T-helper 2 cell treated with Interferon-gamma antibody and Interleukin-4, amounts not matched to agents 5 μg/mL and 100 μg/mL, for 36 hours (primary cell): Measurements from ENCODE around the gene GAS6.

Experiments
- DNase-seq: peaks from one replicate; pipeline ENCODE4 v3.0.0; 2021; ENCODE audit warnings: low spot score
- H3K27ac Mint-ChIP-seq: one replicate; pipeline ENCODE4 v1.8.0; 2021; ENCODE audit warnings: mild to moderate bottlenecking, mixed read lengths
- H3K27me3 Mint-ChIP-seq: one replicate; pipeline ENCODE4 v1.8.0; 2021; ENCODE audit warnings: low read depth, mixed read lengths
- H3K36me3 Mint-ChIP-seq: one replicate; pipeline ENCODE4 v1.8.0; 2021; ENCODE audit warnings: low read depth, mixed read lengths
- H3K4me1 Mint-ChIP-seq: one replicate; pipeline ENCODE4 v1.8.0; 2021; ENCODE audit warnings: low read depth, mixed read lengths
- H3K4me3 Mint-ChIP-seq: one replicate; pipeline ENCODE4 v1.8.0; 2022; ENCODE audit warnings: mild to moderate bottlenecking, moderate library complexity, mixed read lengths
- H3K9me3 Mint-ChIP-seq: one replicate; pipeline ENCODE4 v1.8.0; 2021; ENCODE audit warnings: mixed read lengths

The GAS6 gene

DNA sequence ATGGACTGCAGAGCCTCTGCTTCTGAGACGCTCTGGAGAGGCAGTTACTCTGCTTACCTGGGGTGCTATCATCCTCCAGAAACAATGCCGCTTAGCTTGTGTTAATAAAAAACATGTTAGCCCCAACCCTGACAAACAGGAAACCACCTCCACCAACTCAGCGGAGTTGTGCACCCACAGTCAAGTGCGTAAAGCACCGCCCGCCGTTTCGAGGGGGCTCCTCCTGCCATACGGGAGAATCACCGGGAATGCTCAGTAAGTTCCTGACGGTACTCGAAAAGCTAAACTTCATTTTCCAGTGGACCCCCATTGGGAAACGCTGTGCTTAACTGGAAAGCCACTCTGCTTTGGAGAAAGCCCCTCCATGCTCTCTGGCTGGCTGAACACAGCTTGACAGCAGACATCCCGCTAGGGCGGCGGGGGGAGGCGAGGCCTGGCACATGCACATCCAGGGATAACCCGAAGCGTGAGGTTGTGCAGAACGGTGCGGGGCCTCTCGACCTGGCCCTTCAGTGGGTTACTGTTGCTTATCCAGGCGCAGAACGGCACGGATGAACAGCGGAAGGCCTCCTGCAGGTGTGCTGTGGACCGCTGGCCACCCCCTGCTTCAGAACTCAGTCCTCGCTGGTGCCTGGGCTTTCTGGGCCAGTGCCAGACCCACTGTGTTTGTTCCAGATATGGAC is 17.1 kb downstream of the GAS6 start:
- DNase-seq, result no peak
- H3K27ac Mint-ChIP-seq, result no peak overlapping the region
- H3K4me3 Mint-ChIP-seq, result peak overlapping the region; percentile 54

GRCh38 chr13:113845723-113846635 is 17.9 kb downstream of the GAS6 start:
- DNase-seq, result no peak
- H3K9me3 Mint-ChIP-seq, result peaks cover 10% of the 10 kb centered on the region
- peaks cover 5% of the 10 kb centered on the region for H3K36me3 Mint-ChIP-seq
- H3K4me3 Mint-ChIP-seq, result peak overlapping the region; percentile 54
- H3K27ac Mint-ChIP-seq, result no peak overlapping the region
- peaks cover 24% of the 10 kb centered on the region for H3K4me1 Mint-ChIP-seq
- peaks cover 11% of the 10 kb centered on the region for H3K27me3 Mint-ChIP-seq

More for the DNA sequence above, 17.1 kb downstream of the GAS6 start:
- Mint-ChIP-seq H3K4me1 (peaks cover 22% of the 10 kb centered on the region), H3K9me3 (peaks cover 5% of the 10 kb centered on the region), H3K27me3 (peaks cover 8% of the 10 kb centered on the region), H3K36me3 (peaks cover 5% of the 10 kb centered on the region)

DNA sequence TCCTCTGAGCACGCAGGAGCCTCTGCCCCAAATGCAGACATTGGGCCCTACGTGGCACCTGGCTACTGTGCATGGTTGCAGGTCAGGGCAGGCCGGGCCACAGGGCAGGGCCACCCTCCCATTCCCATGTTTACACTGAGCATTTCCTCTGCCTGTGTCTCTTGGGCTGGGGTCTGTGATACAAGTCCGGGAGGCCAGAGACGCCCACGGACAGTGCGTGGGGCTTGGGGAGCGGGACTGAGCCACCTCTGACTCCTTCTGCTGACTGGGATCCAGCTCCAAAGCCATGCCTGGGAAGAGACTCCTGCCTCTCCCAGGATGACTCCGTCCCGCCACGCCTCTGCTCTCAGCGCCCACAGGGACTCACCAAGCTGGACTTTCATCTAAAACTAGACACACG is 18.8 kb downstream of the GAS6 start:
- Mint-ChIP-seq H3K27me3 (peaks cover 11% of the 10 kb centered on the region), H3K36me3 (peaks cover 5% of the 10 kb centered on the region), H3K4me1 (peaks cover 24% of the 10 kb centered on the region), H3K27ac (no peak overlapping the region), H3K4me3 (no peak overlapping the region), H3K9me3 (peaks cover 10% of the 10 kb centered on the region)
- no peak for DNase-seq

DNA sequence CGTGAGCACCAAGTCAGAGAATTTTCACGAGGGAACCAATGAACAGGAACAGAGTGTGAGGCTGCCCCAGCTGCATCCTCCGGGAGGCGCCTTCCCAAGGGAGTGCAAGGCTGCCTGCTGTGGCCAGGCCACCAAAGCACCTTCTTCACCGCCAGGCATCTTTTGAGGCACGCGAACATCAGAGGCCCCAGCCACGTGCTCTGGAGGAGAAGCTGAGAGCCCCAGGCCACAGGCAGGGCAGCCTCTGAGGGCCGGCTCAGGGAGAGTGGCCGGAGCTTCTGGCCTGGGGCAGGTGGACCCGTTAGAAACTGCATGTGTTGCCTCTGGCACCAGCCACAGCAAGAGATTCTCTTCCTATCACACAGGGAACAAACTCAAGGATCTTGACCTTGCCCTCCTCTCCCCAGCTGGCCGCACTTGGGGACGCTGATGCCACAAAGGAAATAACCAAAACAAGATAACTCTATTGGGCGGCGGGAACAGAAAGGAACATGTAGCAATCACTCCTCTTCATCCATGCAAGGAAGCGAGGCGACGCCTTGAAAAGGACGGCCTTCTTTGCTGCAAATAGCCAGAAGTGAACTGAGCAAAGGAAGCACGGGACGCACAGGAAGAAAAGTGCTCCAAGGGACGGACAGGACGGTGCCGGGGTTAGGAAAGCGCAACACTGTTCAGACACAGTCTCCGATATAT is 19.9 kb downstream of the GAS6 start:
- peaks cover 10% of the 10 kb centered on the region for H3K9me3 Mint-ChIP-seq
- H3K36me3 Mint-ChIP-seq, result peaks cover 5% of the 10 kb centered on the region
- H3K4me3 Mint-ChIP-seq, result no peak overlapping the region
- H3K27me3 Mint-ChIP-seq, result peaks cover 11% of the 10 kb centered on the region
- DNase-seq, result no peak
- H3K27ac Mint-ChIP-seq, result no peak overlapping the region
- H3K4me1 Mint-ChIP-seq, result peaks cover 24% of the 10 kb centered on the region

DNA sequence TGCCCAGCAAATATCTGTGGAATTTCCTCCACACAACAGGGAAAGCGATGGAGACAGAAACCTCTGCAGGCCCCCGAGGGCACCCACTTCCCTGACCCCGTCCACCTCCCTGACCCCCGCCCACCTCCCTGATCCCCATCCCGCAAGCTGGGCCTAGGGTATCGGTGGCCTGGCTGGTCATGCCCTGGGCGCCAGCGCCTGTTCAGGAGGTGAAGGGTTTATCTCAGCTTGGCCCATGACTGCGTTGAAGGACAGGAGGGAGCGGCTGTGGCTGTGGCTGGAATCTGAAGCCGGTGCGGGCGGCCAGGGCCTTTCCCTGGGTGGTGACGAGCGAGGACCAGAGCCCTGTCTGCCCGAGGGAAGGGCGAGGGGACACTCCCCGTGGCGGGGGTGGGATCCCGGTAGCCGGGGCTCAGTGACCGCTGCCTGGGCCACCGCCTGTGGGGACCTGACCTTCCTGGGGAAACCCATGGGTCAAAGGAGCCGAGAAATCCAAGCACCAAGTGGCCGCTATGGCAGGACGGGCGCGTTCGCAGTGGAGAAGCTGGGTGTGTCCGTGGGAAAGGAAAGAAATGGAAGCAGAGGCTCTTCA is 20.7 kb downstream of the GAS6 start:
- H3K27ac Mint-ChIP-seq, result no peak overlapping the region
- H3K4me3 Mint-ChIP-seq, result no peak overlapping the region
- DNase-seq, result no peak
- peaks cover 24% of the 10 kb centered on the region for H3K4me1 Mint-ChIP-seq
- peaks cover 11% of the 10 kb centered on the region for H3K27me3 Mint-ChIP-seq
- peaks cover 5% of the 10 kb centered on the region for H3K36me3 Mint-ChIP-seq
- peaks cover 10% of the 10 kb centered on the region for H3K9me3 Mint-ChIP-seq

GRCh38 chr13:113842336-113843062 is 21.4 kb downstream of the GAS6 start:
- DNase-seq, result no peak
- Mint-ChIP-seq H3K4me3 (no peak overlapping the region), H3K9me3 (peaks cover 10% of the 10 kb centered on the region), H3K36me3 (peaks cover 5% of the 10 kb centered on the region), H3K4me1 (peaks cover 25% of the 10 kb centered on the region), H3K27me3 (peaks cover 11% of the 10 kb centered on the region), H3K27ac (no peak overlapping the region)

GRCh38 chr13:113841353-113841650 is 22.6 kb downstream of the GAS6 start:
- H3K4me1 Mint-ChIP-seq, result peaks cover 26% of the 10 kb centered on the region
- H3K27ac Mint-ChIP-seq, result peak overlapping the region; percentile 57
- H3K4me3 Mint-ChIP-seq, result no peak overlapping the region
- peaks cover 10% of the 10 kb centered on the region for H3K9me3 Mint-ChIP-seq
- H3K27me3 Mint-ChIP-seq, result peaks cover 9% of the 10 kb centered on the region
- DNase-seq, result no peak
- H3K36me3 Mint-ChIP-seq, result peaks cover 5% of the 10 kb centered on the region

DNA sequence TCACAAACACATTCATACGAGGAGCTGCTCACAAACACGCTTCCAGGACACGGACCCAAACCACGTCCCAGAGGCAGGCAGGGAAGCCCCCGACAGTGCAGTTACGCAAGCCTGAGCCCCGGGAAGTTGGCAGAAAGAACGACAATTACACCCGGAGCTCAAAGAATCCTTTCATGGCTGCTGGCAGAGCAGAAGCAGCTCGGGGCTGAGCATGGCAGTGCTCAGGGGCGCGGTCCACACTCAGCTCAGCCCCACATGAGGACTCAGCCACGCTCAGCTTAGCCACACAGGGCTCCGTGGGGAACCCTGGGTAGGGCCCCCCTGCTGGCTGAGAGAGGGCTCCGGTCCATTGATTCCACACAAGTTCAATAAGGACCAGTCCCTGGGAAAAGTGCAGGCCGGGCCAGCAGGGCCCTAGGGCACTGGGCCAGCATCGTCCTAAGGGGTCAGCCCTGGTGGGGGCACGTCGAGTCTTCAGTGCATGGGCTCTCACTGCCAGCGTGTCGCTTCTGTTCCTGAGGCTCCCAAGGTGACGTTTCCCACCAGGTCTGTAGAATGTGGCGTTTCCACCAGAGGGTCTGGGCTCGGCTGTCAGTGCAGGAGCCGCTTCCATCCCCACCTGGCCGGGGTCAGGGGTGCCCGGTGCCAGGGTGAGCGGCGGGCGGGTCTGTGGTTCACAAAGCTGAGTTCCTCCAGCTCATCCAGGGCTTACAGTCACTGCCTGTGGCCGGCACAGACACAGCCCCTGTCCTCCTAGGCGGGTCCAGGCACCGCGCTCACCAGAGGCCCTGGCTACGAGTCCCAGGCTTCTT is 23.1 kb downstream of the GAS6 start:
- H3K27ac Mint-ChIP-seq, result no peak overlapping the region
- DNase-seq, result no peak
- peaks cover 24% of the 10 kb centered on the region for H3K4me1 Mint-ChIP-seq

GRCh38 chr13:113839536-113840204 is 24.2 kb downstream of the GAS6 start:
- H3K4me1 Mint-ChIP-seq, result peaks cover 17% of the 10 kb centered on the region
- peaks cover 10% of the 10 kb centered on the region for H3K9me3 Mint-ChIP-seq

More for the DNA sequence above, 23.1 kb downstream of the GAS6 start:
- peaks cover 4% of the 10 kb centered on the region for H3K36me3 Mint-ChIP-seq
- peaks cover 10% of the 10 kb centered on the region for H3K9me3 Mint-ChIP-seq
- no peak overlapping the region for H3K4me3 Mint-ChIP-seq
- H3K27me3 Mint-ChIP-seq, result peaks cover 9% of the 10 kb centered on the region

GRCh38 chr13:113838711-113839201 is 25.1 kb downstream of the GAS6 start:
- Mint-ChIP-seq H3K4me1 (peaks cover 16% of the 10 kb centered on the region), H3K9me3 (peaks cover 10% of the 10 kb centered on the region), H3K27me3 (peaks cover 6% of the 10 kb centered on the region), H3K4me3 (no peak overlapping the region), H3K36me3 (no peaks in the 10 kb centered on the region), H3K27ac (no peak overlapping the region)
- no peak for DNase-seq

More at GRCh38 chr13:113839536-113840204, 24.2 kb downstream of the GAS6 start:
- H3K4me3 Mint-ChIP-seq, result no peak overlapping the region
- DNase-seq, result no peak
- H3K27ac Mint-ChIP-seq, result no peak overlapping the region
- H3K36me3 Mint-ChIP-seq, result peaks cover 3% of the 10 kb centered on the region
- peaks cover 6% of the 10 kb centered on the region for H3K27me3 Mint-ChIP-seq

- no peak for DNase-seq
- Mint-ChIP-seq H3K9me3 (peaks cover 10% of the 10 kb centered on the region), H3K4me1 (peaks cover 16% of the 10 kb centered on the region), H3K36me3 (no peaks in the 10 kb centered on the region), H3K4me3 (no peak overlapping the region), H3K27me3 (peaks cover 6% of the 10 kb centered on the region), H3K27ac (peak overlapping the region; percentile 8)
Measured at GRCh38 chr13:113837560-113838355, 26.1 kb downstream of the GAS6 start.
